H1 (cell line): ENCODE results near the gene MAPT.

Experiments
- EGR1 ChIP-seq: IDR thresholded peaks from 2 replicates; pipeline ENCODE4 v1.6.1; 2011; ENCODE audit warnings: low read depth, low read length, borderline replicate concordance
- EZH2 ChIP-seq: fragments of 200-600 bp; sonication (generic); IDR thresholded peaks from 2 replicates; pipeline ENCODE4 v1.7.1; 2012; ENCODE audit warnings: low read depth, mild to moderate bottlenecking, moderate library complexity, low read length, inconsistent platforms; ENCODE audit not compliant: severe bottlenecking
- GABPA ChIP-seq: IDR thresholded peaks from 2 replicates; pipeline ENCODE4 v1.6.1; 2011; ENCODE audit warnings: mild to moderate bottlenecking, low read length, moderate library complexity, borderline replicate concordance; ENCODE audit not compliant: insufficient read depth
- HDAC6 ChIP-seq: IDR thresholded peaks from one replicate; pipeline ENCODE4 v1.7.1; 2012; ENCODE audit warnings: low read depth, mild to moderate bottlenecking, inconsistent platforms, low read length, moderate library complexity
- POLR2A ChIP-seq, 2 experiments: IDR thresholded peaks; 1 replicate in 1 of 2; 2 replicates in 1 of 2; pipeline ENCODE4 v1.6.1; 2011; ENCODE audit warnings: low read depth in 2 of 2, low read length in 2 of 2, mild to moderate bottlenecking in 2 of 2; ENCODE audit errors: control extremely low read depth in 1 of 2
- RAD21 ChIP-seq, 2 experiments: IDR thresholded peaks in 1 of 2; conservative IDR thresholded peaks in 1 of 2; 2 replicates each; pipeline ENCODE4 v1.6.1; 2011; ENCODE audit warnings: low read depth in 2 of 2, low read length in 2 of 2, improper control_type of control experiment in 1 of 2, inconsistent platforms in 1 of 2, mild to moderate bottlenecking in 1 of 2, moderate library complexity in 1 of 2
- RFX5 ChIP-seq: IDR thresholded peaks from 2 replicates; pipeline ENCODE4 v1.6.1; 2011; ENCODE audit warnings: low read depth, low read length, improper control_type of control experiment, borderline replicate concordance
- SP1 ChIP-seq: IDR thresholded peaks from 2 replicates; pipeline ENCODE4 v1.6.1; 2011; ENCODE audit warnings: low read depth, low read length
- TAF1 ChIP-seq: IDR thresholded peaks from 2 replicates; pipeline ENCODE4 v1.6.1; 2011; ENCODE audit warnings: mild to moderate bottlenecking, low read depth, low read length
- ZNF274 ChIP-seq: IDR thresholded peaks from 2 replicates; pipeline ENCODE4 v1.7.0; 2012; ENCODE audit warnings: low read length, borderline replicate concordance; ENCODE audit errors: extremely low read depth
- TF ChIP-seq, protein P1 (sequence below), 3 experiments: IDR thresholded peaks; 1 replicate in 2 of 3; 2 replicates in 1 of 3; pipeline versions ENCODE4 v1.5.1 to v1.6.1; 2011; ENCODE audit warnings: low read length in 3 of 3, mild to moderate bottlenecking in 3 of 3, inconsistent platforms in 2 of 3, low read depth in 1 of 3, moderate library complexity in 1 of 3; ENCODE audit not compliant: insufficient read depth in 1 of 3; ENCODE audit errors: control extremely low read depth in 1 of 3
- TF ChIP-seq, protein P2 (sequence below): IDR thresholded peaks from 2 replicates; pipeline ENCODE4 v1.6.1; 2011; ENCODE audit warnings: low read length, improper control_type of control experiment

DNA sequence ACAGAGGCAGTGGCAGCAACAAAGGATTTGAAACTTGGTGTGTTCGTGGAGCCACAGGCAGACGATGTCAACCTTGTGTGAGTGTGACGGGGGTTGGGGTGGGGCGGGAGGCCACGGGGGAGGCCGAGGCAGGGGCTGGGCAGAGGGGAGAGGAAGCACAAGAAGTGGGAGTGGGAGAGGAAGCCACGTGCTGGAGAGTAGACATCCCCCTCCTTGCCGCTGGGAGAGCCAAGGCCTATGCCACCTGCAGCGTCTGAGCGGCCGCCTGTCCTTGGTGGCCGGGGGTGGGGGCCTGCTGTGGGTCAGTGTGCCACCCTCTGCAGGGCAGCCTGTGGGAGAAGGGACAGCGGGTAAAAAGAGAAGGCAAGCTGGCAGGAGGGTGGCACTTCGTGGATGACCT lies 130.2 kb downstream of the MAPT start:
- TF ChIP-seq, protein P1, sequence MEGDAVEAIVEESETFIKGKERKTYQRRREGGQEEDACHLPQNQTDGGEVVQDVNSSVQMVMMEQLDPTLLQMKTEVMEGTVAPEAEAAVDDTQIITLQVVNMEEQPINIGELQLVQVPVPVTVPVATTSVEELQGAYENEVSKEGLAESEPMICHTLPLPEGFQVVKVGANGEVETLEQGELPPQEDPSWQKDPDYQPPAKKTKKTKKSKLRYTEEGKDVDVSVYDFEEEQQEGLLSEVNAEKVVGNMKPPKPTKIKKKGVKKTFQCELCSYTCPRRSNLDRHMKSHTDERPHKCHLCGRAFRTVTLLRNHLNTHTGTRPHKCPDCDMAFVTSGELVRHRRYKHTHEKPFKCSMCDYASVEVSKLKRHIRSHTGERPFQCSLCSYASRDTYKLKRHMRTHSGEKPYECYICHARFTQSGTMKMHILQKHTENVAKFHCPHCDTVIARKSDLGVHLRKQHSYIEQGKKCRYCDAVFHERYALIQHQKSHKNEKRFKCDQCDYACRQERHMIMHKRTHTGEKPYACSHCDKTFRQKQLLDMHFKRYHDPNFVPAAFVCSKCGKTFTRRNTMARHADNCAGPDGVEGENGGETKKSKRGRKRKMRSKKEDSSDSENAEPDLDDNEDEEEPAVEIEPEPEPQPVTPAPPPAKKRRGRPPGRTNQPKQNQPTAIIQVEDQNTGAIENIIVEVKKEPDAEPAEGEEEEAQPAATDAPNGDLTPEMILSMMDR (IDR thresholded peaks at IDR 0.05; ENCODE audit: control extremely low read depth in 1 of 3, insufficient read depth in 1 of 3, low read depth in 1 of 3, low read length in 3 of 3): no peak
- TF ChIP-seq HDAC6 (no peak), POLR2A (IDR thresholded peaks at IDR 0.05; ENCODE audit: control extremely low read depth in 1 of 2, low read depth in 2 of 2, low read length in 2 of 2) (no peak), EGR1 (no peak), EZH2 (no peak), GABPA (no peak), TAF1 (no peak), ZNF274 (no peak), RFX5 (no peak), RAD21 (IDR thresholded peaks at IDR 0.05 in 1 of 2, conservative IDR thresholded peaks at IDR 0.05 in 1 of 2; ENCODE audit: low read depth in 2 of 2, low read length in 2 of 2) (no peak), SP1 (no peak)
- TF ChIP-seq, protein P2, sequence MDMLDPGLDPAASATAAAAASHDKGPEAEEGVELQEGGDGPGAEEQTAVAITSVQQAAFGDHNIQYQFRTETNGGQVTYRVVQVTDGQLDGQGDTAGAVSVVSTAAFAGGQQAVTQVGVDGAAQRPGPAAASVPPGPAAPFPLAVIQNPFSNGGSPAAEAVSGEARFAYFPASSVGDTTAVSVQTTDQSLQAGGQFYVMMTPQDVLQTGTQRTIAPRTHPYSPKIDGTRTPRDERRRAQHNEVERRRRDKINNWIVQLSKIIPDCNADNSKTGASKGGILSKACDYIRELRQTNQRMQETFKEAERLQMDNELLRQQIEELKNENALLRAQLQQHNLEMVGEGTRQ: no peak
